NCI-H1105 (cell line): ENCODE data around the gene LIG4.

Experiments used
- DNase-seq: peaks from one replicate; lab custom pipeline; 2025; lab: John Stamatoyannopoulos, UW

The LIG4 gene

DNA sequence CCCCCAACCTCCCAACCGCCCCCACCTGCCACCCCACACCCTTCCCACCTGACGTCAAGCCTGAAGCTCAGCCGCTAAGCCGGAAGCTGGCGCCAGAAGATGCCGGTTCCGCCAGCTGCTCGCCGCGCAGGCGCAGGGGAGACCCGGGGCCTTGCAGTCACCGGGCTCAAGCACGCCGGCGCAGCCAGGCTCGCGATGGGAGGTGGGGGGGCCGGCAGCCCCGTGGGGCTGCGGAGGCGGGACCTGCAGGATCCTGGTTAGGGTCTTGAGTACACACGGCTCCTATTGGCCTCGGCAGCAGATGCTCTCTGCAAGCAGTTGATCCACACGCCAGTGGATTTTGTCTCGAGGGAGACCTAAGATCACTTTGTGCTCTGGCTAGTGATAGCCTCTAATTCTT, at the start of gene LIG4:
Gene LIG4 (minus strand): TSS at position 101 of the 400 bp plus-strand sequence. CDS start 4,268 bp downstream, outside the sequence.
- DNase-seq = peak; percentile 100

DNA sequence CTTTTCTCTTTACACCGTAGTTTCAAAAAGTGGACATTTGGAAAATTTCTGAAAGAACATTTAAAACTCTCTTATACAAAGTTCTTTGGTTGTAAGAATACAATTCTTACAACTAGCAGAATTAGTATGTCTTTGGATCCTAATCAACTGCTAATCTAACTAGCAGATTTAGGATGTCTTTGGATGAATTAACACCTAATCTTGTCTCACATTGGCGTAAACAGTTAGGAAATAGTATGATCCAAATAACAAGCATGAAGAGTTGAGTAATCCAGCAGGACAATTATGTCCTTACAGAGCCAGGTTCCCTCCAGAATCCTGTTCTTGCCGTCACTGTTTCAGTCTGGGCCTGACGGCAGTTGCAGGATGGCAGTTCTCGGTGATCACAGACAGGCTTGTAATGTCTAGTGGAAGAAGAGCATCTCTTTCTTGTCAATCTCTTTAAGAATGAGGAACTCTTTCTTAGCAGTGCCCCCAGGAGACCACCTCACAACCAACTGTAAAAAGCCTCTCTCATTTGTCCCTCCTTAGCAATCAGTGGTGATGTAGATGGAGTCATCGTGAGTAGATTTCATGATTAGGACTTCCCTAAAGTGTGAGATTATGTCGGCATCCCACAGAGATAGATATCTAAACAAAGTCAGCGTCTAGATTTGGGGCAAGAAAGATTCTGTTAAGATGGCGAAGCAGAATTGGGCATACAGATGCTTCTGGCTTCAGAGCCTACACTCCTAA, 48.5 kb upstream of the LIG4 start:
- DNase-seq = no peak

DNA sequence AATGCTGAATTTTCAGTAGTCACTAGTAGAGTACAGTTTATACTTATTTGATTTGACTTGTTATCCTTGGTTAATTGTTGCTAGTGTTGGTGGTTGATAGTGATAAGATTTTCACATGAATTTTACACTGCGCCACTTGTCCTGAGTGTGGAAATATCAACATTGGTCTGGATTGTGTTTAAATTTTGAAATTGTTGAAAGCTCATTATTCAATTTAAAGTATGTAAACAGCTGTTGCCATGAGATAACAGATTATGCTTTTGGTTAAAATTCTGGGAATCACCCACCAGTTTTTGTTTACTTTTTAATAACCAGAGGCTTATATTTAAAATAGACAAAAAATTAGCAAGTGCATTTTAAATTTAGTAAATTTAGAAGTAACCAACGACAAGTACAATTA, 41.9 kb upstream of the LIG4 start:
- no peak for DNase-seq

DNA sequence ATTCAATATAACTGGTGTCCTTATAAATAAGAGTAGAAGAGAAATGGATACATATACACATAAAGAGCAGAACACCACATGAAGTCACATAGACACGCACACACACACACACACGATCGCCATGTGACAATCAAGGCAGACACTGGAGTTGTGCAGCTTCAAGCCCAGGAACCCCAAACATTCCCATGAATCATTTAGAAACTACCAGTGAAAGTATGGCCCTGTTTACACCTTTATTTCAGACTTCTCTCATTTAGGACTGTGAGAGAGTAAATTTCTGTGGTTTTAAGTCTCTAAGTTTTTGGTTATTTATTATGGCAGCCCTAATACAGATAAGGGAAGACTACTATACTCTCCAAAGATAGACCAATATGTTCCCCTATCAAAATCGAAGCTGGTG, 33.8 kb upstream of the LIG4 start:
- no peak for DNase-seq

DNA sequence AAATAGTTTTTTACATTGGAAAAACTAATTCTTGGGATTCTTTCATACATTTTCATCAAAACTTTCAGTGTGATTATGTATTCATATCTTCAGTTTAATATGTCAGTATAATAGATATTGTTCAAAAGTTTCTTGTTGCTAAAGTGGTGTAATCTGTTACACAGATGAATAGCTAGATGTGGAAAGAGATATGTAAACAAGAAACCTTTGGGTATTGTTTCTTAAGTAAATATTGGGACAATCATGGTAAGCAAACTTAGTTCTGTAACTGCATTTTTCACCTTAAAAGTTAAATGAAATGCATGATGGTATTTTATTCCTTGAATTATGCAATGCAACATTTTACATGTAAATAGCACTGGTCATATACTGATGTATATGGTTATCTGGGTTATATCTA, 15.0 kb upstream of the LIG4 start:
- no peak for DNase-seq

DNA sequence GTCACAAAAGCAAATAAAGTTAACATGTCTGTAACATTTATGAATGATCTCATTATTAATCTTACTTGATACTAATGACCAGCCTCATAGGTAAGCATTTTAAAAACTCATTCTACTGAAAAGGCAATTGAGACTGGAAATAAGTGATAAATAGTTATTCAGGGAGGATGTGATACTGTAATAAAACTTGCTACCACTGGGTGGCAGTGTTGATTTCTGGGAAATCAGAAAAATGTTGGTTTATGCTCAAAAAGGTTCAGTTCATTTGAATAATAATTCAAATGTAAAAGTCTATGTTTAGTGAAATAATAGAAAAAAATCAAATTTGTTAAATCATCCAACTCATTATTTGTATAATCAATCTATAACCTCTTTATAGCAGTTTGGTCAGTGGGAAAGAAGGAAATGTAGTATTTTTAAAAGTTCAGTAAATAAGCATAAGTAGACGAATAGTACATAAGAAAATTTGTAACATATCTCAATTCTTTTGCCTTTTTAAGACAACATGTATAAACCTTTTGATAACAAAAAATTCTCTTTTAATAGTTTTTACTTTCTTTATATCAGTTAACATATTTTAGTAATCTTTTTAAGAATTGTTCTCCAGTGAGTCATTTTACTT, 12.4 kb upstream of the LIG4 start:
- peak; percentile 48 for DNase-seq

DNA sequence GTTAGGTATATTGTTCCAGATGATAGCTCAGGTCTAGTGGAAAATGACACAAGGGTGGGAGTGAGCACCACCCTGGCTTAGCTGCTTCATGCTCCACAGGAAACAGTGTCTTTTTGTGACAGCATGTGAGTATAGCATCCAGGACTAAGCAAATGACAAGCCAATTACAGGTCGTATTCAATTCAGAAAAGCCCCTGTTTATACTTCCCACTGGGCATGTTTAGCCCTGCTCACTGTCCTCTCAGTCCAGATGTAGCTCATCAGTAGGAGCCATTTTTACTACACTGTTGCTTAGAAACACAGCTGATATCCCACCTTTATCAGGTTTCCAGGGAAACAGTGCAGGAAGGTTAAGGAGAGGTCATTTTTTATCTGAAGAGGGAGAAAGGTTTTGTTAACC, 10.8 kb upstream of the LIG4 start:
- peak; percentile 90 for DNase-seq

DNA sequence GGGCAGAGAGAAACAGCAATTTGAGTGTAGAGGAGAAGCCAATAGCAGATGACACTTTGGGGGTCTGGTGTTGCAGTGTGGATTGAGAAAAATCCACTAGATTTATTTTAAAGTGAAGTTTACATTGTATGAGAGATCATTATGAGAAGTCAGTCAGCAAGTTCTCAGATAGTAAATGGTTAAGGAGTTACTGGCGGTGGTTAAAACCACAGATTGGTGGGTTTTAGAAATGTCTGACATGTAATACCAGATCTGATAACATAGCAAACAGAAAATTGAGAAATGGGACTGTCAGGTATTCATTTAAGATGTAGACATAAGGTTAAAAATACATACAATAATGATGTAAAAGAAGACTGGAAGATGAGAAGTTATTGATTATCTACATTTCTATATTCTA, 10.1 kb upstream of the LIG4 start:
- DNase-seq = no peak

DNA sequence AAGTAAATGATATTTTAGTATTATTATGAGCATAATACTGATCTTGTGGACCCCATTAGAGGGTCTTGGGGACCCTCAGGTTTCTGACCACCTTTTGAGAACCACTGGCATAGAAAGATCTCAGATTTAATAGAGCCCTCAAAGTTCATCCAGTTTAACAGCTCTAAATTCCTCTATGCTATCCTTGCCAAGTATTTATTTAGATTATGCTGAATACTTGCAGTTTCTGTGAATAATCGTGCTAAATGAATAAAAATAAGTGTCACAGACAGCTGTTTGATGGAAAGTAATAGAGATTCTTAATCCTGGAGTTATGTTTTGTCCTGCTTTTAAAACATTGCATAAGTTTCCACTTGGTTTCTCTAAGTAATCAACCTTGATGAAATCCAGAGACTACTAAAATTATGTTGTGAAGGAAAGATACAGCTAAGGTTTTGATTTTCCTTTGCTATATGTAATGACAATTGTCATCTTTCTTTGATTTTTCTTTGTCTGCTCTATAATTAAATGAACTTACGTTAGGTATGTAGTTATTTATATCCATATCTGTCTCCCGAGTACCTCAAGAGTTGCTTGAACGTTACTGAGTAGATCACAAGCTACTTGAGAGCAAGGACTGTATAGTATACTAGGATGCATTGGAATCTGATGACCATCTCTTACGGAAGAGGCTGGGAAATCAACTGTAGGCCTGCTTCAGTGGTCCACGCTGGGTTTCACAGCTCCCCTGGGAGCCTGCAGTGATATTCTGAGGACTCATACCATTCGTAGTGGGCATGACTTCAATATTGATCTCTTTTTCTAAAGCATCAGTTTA, 8.6 kb upstream of the LIG4 start:
- DNase-seq = no peak

DNA sequence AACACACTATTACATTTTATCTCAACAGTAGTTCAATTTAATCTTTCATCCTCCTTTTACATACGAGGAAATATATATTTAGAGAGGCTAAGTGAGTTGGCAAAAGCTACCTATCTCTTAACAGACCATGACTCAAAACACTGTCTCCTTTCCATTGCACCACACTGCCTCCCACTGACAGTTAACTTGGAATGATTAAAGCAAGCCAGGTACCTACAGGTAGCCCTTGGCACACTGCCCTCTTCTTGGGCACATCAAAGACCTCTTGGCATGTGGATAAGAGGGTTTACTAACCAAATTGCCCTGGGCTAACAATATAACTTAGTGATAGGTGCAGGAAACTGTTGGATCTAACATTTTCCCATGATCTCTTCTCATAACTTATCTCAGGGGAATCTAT, 4.7 kb upstream of the LIG4 start:
- DNase-seq = peak; percentile 46

DNA sequence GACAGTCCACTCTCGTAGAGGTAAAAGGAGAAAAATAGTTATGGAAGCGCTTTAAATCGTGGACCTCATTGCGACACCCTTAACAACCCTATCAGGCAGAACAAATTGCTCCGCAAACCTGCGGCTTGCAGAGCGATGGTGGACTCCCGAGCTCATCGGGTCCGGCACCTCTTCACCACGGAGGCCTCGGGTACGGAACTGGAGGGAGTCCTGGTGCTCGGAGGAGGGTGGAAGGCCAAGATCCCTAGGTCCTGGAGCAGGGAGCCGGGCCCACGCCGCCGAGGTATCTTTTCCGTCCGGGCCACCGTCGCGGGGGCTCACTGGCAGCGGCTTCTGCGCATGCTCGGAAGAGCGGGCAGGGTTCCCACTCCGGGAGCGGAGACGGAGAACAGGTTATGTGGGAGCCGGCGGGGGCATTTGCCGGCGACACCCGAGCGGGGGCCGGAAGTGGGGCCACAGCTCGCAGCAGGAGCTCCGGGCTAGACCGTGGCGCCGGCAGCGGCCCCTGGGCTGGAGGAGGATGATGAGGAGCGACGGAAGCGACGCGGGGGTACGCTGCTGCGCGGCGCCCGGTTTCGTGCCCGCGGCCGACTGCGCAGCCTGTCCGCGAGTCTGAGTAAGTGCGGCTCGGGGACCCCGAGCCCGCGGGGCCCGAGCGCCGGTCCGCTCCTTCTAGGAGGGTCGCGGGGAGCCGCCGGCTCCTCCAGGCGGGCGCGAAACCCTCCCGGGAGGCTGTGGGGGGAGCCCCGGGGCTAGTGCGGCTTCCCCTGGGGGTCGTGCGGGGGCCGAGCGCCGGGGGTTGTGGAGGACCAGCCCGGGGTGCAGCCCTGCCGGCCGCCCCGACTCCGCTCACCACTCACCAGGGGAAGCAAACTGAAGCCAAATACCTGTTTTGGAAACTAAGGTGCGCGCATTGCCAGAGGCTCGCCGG, 3.0 kb upstream of the LIG4 start, which contains the start of gene ABHD13:
Gene ABHD13 (plus strand): TSS at position 349 of the 931 bp plus-strand sequence. CDS start 10,827 bp downstream, outside the sequence.
- DNase-seq = peak; percentile 98

DNA sequence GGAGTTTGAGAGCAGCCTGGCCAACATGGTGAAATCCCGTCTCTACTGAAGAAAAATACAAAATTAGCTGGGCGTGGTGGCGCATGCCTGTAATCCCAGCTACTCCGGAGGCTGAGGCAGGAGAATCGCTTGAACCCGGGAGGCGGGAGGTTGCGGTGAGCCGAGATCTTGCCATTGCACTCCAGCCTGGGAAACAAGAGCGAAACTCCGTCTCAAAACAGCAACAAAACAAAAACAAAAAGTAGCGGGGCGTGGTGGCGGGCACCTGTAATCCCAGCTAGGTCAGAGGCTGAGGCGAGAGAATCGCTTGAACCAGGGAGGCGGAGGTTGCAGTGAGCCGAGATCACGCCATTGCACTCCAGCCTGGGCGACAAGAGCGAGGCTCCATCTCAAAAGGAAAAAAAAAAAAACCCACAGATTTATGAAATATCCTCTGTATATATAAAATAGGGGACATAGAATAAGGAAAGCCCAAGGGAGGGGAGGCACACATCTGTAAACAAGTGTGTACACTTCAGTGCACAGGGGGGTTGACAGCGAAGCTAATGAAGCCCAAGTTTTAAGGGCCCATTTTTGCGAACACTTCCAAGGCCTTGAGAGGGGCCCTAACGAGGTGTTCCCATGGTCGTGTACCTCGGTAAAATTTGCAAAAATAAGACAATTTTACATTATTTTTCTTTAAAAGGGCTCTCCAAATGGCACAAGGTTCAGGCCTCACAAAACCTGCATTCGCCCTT, 2.1 kb upstream of the LIG4 start:
- DNase-seq = peak; percentile 25

DNA sequence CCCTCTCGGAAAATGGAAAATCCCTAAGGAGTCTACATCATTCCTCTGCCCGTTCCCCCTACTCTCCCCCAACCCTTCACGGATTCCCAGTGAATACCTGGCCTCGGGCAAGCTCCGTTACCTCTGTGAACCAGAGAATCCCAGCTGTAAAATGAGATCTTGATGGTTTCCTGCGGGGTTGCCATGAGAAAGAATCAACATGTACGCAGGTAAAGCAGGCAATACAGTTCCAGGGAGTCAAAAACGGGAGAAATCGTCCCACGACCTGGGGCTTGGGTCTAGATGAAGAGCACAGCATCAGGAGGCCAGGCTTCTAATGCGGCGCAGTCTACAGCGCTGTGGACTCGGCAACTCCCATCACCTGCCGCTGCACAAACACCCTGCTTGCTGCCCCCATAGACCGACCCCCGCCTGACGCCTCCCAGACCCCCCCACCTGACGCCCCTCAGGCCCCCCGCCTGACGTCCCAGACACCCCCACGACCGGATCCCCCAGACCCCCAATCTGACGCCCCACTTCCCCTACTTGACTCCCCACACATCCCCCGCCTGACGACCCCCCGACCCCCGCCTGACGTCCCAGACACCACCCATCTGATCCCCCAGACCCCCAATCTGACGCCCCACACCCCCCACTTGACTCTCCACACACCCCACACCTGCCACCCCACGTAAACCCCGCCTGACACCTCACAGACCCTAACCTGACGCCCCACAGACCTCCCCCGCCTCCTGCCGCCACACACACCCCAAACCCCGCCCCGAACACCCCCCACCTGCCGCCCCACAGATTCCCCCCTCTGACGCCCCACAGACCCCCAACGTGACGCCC, 680 bp downstream of the LIG4 start:
- DNase-seq = peak; percentile 75

DNA sequence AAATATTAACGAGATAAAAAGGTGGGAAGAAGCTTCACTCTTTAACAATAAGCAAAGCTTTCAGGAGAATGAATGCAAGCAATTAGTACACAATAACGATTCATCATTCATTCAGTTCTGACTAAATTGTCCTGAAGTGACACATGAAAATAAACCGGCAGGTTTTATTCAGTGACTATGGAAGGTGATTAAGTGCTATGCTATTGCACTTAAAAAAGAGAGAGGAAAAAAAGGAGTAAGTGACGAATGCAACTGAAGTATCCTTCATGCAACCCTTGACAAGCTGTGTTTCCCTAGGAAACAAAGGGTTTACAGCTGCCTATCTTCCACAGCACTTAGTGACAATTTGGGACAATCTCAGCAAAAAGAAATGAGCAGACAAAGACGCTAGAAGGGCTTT, 1.4 kb downstream of the LIG4 start:
- peak; percentile 39 for DNase-seq

DNA sequence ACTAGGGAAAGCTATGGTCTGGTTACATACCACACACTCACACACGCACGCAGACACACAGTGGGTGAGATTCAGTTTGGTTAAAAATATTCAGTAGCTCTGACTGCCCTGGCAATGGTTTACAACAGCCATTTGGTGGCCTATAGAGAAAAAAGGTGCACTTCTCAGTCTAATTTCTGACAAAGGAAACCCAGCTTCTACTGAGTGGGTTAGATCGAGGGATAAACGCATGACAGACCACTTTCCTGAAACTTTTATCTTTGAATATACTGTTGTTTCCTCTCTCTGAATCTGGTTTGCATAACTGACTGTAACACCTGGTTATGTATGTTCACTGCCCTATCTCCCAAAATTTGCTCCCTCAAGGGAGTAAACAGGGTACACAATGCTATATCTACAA, 2.5 kb downstream of the LIG4 start:
- DNase-seq = no peak

DNA sequence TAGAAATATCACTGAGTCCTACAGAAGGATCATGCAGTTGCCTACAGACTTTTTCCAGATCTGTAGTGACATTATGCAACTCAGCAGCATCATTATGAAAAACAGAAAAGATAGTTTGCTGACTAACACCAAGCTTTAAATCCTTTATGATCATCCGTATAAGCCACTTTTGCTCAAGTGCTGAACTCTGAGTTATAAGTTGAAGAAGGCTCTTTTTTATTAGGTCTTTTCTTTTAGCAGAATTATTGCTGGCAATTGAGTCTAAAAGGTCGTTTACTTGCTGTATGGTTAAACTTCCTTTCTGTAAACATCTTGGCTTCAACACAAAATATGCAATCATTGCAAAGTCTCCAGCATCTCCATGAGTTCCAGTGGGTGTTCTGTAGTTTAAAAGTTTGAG, 4.8 kb downstream of the LIG4 start:
- no peak for DNase-seq

DNA sequence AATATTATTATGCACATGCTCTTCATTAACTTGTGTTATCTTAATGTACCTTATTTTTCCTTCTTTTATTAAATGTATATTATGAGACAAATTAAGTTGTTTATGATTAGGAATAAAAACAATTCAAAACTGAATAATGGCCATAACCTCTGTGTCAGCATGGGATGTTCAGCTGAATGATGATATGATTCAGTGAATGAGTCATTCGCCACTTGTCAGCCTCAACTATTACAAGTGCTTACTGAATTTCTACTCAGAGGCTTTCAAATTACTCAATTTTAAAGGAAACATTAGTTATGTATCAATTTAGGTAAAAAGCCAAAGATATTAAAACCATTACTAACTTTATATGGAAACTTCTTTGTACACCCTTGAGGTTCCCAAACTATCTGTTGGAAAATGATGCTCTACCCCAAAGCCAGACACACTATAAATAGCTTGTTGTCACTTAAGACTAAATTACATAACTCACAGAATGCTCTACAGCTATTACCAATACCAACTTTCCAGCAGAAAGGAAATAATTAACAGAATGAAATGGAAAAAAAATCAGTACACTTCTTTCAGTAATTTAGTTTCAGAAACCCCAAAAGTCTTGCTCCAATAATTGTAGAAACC, 14.4 kb downstream of the LIG4 start:
- DNase-seq = no peak

DNA sequence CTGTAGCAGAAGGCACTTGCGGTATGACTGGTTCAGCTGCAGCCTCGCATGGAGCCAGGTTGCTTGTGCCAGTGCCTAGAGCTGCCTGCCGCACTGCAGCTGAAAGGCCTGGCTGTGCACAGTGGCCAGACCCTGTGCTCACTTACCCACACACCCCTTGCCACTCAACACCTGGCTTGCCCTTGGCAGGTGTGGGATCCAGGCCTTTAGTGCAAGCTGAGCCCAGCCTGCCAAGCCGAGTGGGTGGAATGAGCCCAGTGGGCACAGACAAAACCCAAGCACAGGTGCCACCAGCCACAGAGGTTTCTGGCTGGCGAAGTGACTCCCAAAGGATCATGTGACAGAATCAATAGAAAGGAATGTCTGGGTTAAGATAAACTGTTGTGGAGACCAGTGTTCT, 19.5 kb downstream of the LIG4 start:
- no peak for DNase-seq

DNA sequence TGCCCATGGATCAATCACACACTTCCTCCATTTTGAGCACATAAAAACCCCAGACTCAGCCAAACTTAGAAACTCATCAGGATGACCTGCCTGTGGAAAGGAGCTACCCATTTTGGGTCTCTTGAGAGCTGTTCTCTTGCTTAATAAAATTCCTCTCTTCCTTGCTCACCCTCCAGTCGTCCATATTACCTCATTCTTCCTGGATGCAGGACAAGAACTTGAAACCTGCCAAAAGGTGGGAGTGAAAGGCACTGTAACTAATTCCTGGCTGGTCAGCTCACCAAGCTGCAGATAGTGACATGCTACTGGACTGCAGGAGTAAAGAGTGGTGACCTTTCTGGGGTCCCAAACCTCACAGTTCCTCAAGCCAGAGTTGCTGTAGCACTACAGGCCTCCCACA, 20.2 kb downstream of the LIG4 start:
- DNase-seq = no peak
